OCI-LY7 (cell line): Measurements from ENCODE around the gene P2RX6. TPM values are rescaled to one million over a fixed set of nuclear protein-coding genes. Genes with fewer than 3 reads are reported as not detected.

Source experiments
- BruUV-seq: library from RNA; stranded (reverse); fragments of 400-500 nt; replicated peaks from 2 replicates; lab custom pipeline; 2021; lab: Mats Ljungman, UMichigan
- CTCF ChIA-PET: fragments of 300-600 bp; sonication (Branson Sonifier 250); formaldehyde crosslinking; loops from one replicate; lab custom pipeline; 2022; ENCODE audit warnings: antibody characterized with exemption; ENCODE audit not compliant: unreplicated experiment; lab: Charles Lee
- POLR2A ChIA-PET: fragments of 300-600 bp; sonication (Branson Sonifier 250); formaldehyde crosslinking; loops from one replicate; lab custom pipeline; 2022; ENCODE audit warnings: antibody characterized with exemption; lab: Charles Lee
- DNase-seq: peaks from one replicate; pipeline ENCODE4 v3.0.0-alpha.2; 2015; ENCODE audit warnings: low spot score
- H2AFZ ChIP-seq: fragments of 200-600 bp; sonication (generic), shearing (Covaris generic); 2 replicates; pipeline ENCODE4 v1.6.1; 2014; ENCODE audit warnings: mild to moderate bottlenecking, antibody characterized with exemption, low read length, moderate library complexity
- H3K27ac ChIP-seq: fragments of 200-600 bp; sonication (generic); 2 replicates; pipeline ENCODE4 v1.5.1; 2014; ENCODE audit warnings: mixed run types, low read depth, mild to moderate bottlenecking, moderate library complexity, low read length, inconsistent platforms; ENCODE audit not compliant: poor library complexity, severe bottlenecking
- H3K36me3 ChIP-seq: fragments of 200-600 bp; sonication (generic); 2 replicates; pipeline ENCODE4 v1.6.1; 2014; ENCODE audit warnings: mild to moderate bottlenecking, antibody characterized with exemption, low read length, moderate library complexity, mixed read lengths; ENCODE audit not compliant: insufficient read depth
- H3K4me1 ChIP-seq: fragments of 200-600 bp; sonication (generic); 2 replicates; pipeline ENCODE4 v1.5.1; 2014; ENCODE audit warnings: mild to moderate bottlenecking, low read length; ENCODE audit not compliant: insufficient read depth, poor library complexity, severe bottlenecking
- H3K4me2 ChIP-seq: fragments of 200-600 bp; sonication (generic); 2 replicates; pipeline ENCODE4 v1.6.1; 2014; ENCODE audit warnings: mild to moderate bottlenecking, low read length
- H3K4me3 ChIP-seq: fragments of 200-600 bp; sonication (generic); 2 replicates; pipeline ENCODE4 v1.5.1; 2014; ENCODE audit warnings: mild to moderate bottlenecking, low read depth, low read length; ENCODE audit not compliant: poor library complexity, severe bottlenecking
- H3K79me2 ChIP-seq: fragments of 200-600 bp; sonication (generic); 2 replicates; pipeline ENCODE4 v1.6.1; 2016; ENCODE audit warnings: low read depth, mild to moderate bottlenecking, low read length, moderate library complexity, mixed read lengths; ENCODE audit not compliant: insufficient read depth
- H3K9me2 ChIP-seq: fragments of 200-600 bp; sonication (generic); 2 replicates; pipeline ENCODE4 v1.6.1; 2016; ENCODE audit warnings: mild to moderate bottlenecking, low read length, mixed read lengths; ENCODE audit not compliant: insufficient read depth
- H3K9me3 ChIP-seq: fragments of 200-600 bp; sonication (generic); 2 replicates; pipeline ENCODE4 v1.6.1; 2014; ENCODE audit warnings: mild to moderate bottlenecking, mixed run types, low read length, mixed read lengths
- H4K20me1 ChIP-seq: fragments of 200-600 bp; sonication (generic); 2 replicates; pipeline ENCODE4 v1.6.1; 2014; ENCODE audit warnings: mild to moderate bottlenecking, antibody characterized with exemption, low read length, moderate library complexity, mixed read lengths; ENCODE audit not compliant: insufficient read depth
- CTCF ChIP-seq: fragments of 200-600 bp; sonication (generic); conservative IDR thresholded peaks from 2 replicates; pipeline ENCODE4 v1.5.1; 2014; ENCODE audit warnings: mild to moderate bottlenecking, antibody characterized with exemption, low read length, moderate library complexity, mixed read lengths
- EZH2phosphoT487 ChIP-seq: fragments of 200-600 bp; sonication (generic); IDR thresholded peaks from 2 replicates; pipeline ENCODE4 v1.6.1; 2018; ENCODE audit warnings: low read depth, borderline replicate concordance, mild to moderate bottlenecking, mixed run types, antibody characterized with exemption, low read length, moderate library complexity, mixed read lengths
- intact Hi-C: fragments of 100-400 bp; cut with micrococcal nuclease; formaldehyde crosslinking; loops from one replicate; pipeline ENCODE4 v1.10.0; 2022; ENCODE audit not compliant: unreplicated experiment
- total RNA-seq, 2 experiments: library from RNA; depleted of rRNA in 1 of 2; stranded (reverse); fragments of >200 nt in 1 of 2; shearing (Covaris generic) in 1 of 2; gene quantifications; 2 replicates each; pipeline ENCODE4 v1.2.3, GENCODE V29; 2014 to 2022

P2RX6 gene
- total RNA-seq, 2 experiments from 2014 or later: 0.06 to 0.32 TPM

DNA sequence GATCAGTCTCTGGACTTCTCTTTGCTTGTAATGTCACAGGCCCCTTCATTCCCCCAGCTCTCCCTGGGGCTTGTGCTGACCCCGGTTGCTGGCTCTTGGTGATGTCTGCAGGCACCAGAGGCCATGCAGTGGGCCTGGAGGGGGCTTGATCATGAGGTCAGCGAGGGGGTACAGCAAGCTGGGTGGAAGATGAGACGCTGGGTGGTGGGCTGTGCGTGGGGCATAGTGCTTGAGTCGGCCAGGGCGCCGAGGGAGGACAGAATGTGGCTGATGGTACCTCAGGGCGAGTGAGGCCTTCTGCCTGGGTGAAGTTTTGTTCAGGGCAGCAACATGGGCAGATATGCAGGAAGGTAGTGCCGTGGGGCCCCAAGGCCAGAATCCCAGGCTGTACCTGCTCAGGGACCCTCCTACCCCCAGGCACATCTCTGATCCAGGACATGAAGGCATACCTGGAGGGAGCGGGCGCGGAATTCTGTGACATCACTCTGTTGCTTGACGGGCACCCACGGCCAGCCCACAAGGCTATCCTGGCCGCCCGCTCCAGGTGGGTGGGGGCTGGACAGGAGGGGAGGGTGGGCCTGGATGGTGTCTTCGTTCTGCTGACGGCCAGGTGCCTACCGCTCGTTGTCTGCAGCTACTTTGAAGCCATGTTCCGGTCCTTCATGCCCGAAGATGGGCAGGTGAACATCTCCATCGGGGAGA is 19.5 kb upstream of the P2RX6 start:
- ChIA-PET CTCF (no interaction called here), POLR2A (no interaction called here)
- Histone ChIP-seq H3K27ac (no peak overlapping the region), H3K4me3 (no peak overlapping the region), H2AFZ (no peak overlapping the region), H3K36me3 (peaks cover 43% of the 10 kb centered on the region), H3K79me2 (peaks cover 6% of the 10 kb centered on the region), H3K4me2 (no peak overlapping the region), H3K9me2 (no peaks in the 10 kb centered on the region), H3K9me3 (no peaks in the 10 kb centered on the region), H4K20me1 (no peaks in the 10 kb centered on the region), H3K4me1 (peaks cover 20% of the 10 kb centered on the region)
- no TSS peak for BruUV-seq
- no peak for DNase-seq
- TF ChIP-seq CTCF (no peak), EZH2phosphoT487 (no peak)
- intact Hi-C loops: no loop called here

DNA sequence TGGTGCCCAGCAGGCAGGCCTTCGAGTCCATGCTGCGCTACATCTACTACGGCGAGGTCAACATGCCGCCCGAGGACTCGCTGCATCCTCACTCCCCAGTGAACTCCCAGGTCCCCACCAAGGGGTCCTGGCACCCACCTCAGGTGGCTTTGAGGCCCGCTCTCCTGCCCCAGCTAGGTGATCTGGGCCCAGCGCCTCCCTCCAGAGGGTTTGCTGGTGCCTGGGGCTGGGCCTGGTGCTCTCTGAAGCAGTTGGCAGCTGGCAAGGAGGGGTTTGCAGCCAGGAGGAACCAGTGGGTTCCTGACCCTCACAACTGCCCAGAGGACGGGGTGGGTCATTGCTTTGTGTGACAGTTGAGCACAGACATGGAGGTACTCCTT is 18.9 kb upstream of the P2RX6 start:
- BruUV-seq: no TSS peak
- TF ChIP-seq EZH2phosphoT487 (no peak), CTCF (no peak)
- Histone ChIP-seq H3K4me3 (no peak overlapping the region), H3K27ac (no peak overlapping the region), H3K4me2 (no peak overlapping the region), H4K20me1 (no peaks in the 10 kb centered on the region), H3K9me3 (no peaks in the 10 kb centered on the region), H3K79me2 (peaks cover 11% of the 10 kb centered on the region), H3K36me3 (peaks cover 44% of the 10 kb centered on the region), H3K4me1 (peaks cover 24% of the 10 kb centered on the region), H2AFZ (no peak overlapping the region), H3K9me2 (no peaks in the 10 kb centered on the region)
- ChIA-PET CTCF (no interaction called here), POLR2A (no interaction called here)
- DNase-seq: no peak
- intact Hi-C loops: no loop called here
